Colon (tissue), 2 donors: ENCODE data around the gene TOR1A.
"Not testable (repeated sequence)": the region's sequence is repeated elsewhere in the genome, so short reads cannot be mapped to it uniquely, and the experiment has no call there.

Source experiments
- FAIRE-seq: peaks from 2 replicates; lab custom pipeline; 2012; peaks lifted over from hg19 to GRCh38; lab: Jason Lieb, UNC
- donor health status: control.
- donor health status: control.

TOR1A gene

DNA sequence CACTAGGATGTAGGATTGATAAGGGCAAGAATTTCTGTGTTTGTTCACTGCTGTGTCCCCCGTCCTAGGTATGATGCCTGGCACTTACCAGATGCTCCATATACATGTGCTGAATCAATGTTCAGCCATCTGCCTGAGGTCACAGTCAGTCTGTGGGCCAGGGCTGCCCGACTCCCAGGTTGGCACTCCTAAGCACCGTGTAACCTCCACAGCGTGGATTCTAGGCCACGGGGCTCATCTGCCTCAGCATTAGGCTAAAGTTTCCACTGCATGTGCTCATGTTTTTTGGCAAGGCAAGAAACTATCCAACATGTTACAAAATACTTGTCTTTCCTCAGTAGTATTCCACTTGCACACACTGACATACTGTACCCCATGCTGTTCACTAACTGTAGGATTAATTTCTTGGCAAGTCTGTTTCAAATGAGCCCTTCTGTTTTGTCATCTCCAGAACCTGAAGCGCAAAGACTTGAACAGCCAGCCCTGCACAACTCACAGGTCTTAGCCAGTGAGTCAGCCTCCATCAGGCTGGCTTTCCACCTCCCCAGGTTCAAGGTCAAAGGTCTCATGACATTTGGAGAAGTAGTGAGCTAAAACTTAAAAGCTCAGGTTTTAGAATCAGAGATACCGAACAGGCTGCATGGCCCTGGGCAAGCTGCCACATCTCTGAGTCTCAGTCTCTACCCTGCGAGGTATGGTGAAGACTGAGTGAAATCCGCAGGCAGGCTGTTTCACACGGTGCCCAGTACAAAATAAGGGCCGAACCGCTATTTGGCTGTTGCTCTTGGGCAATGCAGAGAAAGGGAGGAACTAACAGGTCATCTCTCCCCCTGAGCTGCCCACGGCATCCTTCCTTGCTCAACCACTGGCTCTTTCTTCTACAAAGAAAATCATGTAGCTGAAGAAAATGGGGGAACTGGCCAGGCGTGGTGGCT lies 7.2 kb downstream of the TOR1A start:
- FAIRE-seq, result no peak

- FAIRE-seq, result no peak
Measured at GRCh38 chr9:129815278-129815677, 8.7 kb downstream of the TOR1A start.

GRCh38 chr9:129814432-129815223 lies 9.3 kb downstream of the TOR1A start:
- FAIRE-seq, result no peak

GRCh38 chr9:129813661-129814060 lies 10.3 kb downstream of the TOR1A start:
- FAIRE-seq, result no peak

DNA sequence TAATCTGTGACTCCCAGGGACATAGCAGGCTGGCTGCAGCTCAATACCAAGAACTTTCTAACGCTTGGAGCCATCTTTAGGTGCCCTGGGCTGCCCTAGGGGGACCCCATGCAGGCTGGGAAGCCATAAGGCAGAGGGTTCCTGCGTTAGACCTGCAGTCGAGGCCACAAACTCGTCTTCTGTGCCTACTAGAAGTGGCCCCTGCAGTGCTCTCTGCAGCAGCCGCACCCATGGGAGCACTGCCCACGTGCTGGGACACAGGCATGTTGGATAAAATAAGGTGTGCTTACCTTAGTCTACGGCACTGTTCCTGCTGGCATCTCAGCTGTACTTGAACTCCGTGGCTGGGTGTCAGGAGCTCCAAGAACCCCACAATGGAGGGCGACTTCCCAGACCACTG lies 11.6 kb downstream of the TOR1A start:
- no peak for FAIRE-seq

DNA sequence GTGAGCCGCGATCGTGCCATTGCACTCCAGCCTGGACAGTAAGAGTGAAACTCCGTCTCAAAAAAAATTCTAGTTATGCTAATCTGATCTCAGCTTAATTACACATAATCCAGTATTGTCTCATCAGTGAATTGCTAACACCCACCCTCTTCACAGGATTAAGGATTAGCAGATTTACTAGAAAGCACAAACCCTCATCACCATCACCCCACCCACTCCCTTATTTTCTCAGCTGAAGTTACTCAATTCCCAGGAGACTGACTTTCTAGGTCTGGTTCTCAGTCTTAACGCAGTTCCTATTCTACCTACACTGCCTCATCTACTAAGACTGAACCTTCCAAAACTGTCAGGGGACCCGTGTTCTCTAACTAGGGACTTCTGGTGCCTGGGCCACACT lies 12.0 kb downstream of the TOR1A start:
- no peak for FAIRE-seq

DNA sequence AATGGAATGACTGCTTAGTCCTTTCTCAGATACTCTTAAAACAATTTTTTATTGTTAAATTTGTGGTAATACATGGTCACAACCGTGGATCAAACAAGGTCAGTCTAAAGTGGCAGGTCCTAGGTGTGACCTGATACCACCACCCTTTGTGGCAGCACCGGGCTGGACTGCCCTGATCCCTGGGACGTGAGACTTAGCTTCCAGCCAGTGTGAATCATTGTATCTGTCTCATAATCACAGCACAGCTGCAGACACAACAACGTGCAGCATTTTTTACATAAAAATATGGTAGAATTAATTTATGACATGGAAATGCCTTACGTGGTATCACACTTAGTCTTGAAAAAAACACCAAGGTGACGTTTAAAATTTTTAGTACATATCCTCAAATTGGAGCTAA lies 13.1 kb downstream of the TOR1A start:
- no peak for FAIRE-seq

DNA sequence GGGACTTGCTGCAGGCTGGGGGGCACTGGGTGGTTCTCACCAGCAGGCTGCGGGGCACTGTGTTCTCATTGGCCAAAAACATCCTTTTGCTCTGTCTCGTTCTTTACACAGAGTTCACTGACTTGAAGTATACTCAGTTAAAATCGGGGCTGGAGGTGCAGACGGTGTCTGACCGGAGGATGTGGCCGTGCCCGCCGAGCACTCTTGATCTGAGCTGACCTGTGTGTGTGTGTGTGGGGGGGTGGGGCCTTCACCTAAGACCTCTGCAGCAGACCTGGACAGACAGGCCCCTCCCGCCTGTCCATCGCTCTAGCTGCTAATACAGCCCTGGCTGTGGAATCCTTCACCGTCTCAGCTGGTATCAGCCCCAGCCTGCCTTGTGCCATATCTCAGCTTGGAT lies 13.8 kb downstream of the TOR1A start:
- FAIRE-seq, result no peak

GRCh38 chr9:129809346-129809745 lies 14.6 kb downstream of the TOR1A start:
- FAIRE-seq, result no peak

GRCh38 chr9:129806061-129806460 lies 17.9 kb downstream of the TOR1A start:
- FAIRE-seq, result no peak

- FAIRE-seq, result no peak
Measured at GRCh38 chr9:129803676-129804060, 20.3 kb downstream of the TOR1A start.

GRCh38 chr9:129802833-129803675 lies 20.9 kb downstream of the TOR1A start, which contains the start of gene TOR1B:
Gene TOR1B, plus strand, starts transcription at chr9:129803184. Its CDS starts 29 bp downstream, at chr9:129803213.
- FAIRE-seq, result no peak

- no peak for FAIRE-seq
Measured at GRCh38 chr9:129801504-129801903, 22.4 kb downstream of the TOR1A start.

DNA sequence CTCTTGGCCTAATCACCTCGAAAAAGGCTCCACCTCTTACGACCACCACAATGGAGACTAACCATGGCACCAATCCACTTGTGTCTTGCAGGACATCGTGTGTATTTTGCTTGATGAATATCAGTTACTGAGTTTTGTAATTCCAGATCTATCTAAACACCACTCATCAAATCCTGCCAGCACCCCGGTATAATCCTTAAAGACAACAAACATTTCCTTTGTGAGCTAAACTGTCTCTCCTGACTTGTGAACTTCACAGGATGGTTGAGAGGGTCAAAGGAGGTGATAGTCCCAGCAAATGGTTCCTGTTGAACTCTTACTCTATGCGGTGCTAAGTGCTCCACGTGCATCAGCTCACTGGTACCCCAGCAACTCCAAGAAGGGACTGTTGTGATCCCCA lies 25.0 kb downstream of the TOR1A start:
- FAIRE-seq, result no peak

GRCh38 chr9:129796029-129796428 lies 27.9 kb downstream of the TOR1A start:
- FAIRE-seq, result not testable (repeated sequence)

DNA sequence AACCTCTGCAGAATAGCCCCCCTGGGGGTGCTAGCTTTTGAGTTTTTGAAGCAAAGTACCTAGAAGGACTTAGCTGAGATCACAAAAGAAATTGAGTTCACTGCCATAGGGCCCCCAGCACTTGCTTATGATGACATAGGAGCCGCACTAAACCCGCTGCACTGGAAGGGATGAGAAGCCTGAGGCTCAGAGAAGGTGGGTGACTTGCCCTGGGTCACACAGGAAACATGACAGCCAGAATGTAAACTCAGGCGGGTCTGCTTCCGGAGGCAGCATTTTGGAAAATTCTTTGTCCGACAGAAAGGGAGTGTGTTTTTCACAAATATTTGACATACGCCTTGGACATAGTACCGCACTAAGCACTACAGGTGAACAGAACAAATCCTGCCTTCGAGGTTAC lies 29.4 kb downstream of the TOR1A start:
- FAIRE-seq, result no peak

DNA sequence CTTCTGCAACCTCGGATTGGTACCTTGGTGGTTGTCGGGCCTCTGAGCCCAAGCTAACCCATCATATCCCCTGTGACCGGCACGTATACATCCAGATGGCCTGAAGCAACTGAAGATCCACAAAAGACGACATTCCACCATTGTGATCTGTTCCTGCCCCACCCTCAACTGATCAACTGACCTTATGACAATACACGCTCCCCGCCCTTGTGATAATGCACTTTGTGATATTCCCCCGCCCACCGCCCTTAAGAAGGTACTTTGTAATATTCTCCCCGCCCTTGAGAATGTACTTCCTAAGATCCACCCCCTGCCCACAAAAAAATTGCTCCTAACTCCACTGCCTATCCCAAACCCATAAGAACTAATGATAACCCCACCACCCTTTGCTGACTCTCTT lies 37.5 kb downstream of the TOR1A start:
- no peak for FAIRE-seq

- FAIRE-seq, result no peak
Measured at GRCh38 chr9:129785866-129786265, 38.1 kb downstream of the TOR1A start.

DNA sequence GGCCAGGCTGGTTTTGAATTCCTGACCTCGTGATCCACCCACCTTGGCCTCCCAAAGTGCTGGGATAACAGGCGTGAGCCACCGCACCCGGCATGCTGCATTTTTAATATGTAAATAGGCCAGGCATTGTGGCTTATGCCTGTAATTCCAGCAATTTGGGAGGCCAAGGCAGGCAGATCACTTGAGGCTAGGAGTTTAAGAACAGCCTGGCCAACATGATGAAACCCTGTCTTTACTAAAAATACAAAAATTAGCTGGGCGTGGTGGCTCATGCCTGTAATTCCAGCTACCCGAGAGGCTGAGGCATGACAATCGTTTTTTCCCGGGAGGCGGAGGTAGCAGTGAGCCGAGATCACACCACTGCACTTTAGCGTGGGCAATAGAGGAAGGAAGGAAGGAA lies 39.0 kb downstream of the TOR1A start:
- FAIRE-seq, result not testable (repeated sequence)

DNA sequence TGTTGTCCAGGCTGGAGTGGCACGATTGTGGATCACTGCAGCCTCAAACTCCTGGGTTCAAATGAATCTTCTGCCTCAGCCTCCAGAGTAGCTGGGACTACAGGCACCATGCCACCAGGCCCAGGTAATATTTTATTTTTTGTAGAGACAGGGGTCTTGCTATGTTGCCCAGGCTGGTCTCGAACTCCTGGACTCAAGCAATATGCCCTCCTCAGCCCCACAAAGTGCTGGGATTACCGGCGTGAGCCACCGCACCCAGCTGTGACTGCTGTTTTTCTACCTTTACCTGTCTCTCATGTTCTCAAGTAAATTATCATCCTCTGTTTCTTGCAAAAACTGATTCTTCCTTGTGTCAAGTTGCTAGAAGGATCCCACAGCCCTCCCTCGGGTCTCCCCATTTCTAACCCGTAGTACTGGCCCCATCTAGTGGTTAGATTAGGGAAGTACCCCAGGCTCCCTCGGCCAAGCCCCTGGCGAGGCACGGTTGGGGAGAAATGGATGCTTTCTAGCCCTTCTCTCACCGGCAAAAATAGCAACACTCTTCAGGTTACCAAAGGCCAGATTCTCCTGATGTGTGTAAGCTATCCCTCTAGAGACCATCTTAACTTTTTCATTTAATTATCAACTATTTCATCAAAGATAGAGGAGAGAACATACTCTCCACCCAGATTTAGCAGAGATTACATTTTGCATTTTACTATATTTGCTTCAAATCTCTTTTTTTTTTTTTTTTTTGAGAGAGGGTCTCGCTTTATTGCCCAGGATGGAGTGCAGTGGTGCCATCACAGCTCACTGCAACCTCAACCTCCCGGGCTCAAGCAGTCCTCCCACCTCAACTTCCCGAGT lies 40.2 kb downstream of the TOR1A start:
- FAIRE-seq, result no peak

GRCh38 chr9:129781981-129782380 lies 42.0 kb downstream of the TOR1A start:
- FAIRE-seq, result no peak
